ENCODE measurements around the gene CABYR.
"Not testable (repeated sequence)": the region's sequence is repeated elsewhere in the genome, so short reads cannot be mapped to it uniquely, and the experiment has no call there.

CABYR gene

DNA sequence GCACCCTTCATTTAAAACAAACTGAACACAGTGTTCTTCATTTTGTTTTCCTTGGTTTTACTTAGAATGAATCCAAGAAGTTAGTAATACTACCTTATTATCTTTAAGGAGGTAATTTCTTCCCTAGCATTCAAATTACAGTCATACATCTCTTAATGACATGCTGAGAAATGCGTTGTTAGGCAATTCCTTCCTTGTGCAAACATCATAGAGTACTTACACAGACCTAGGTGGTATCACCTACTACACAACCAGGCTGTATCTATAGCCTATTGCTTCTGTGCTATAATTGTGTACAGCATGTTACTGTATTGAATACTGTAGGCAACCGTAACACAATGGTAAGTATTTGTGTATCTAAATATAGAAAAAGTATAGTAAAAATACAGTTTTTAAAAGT lies 8.4 kb upstream of the CABYR start:
- no peak for DNase-seq

DNA sequence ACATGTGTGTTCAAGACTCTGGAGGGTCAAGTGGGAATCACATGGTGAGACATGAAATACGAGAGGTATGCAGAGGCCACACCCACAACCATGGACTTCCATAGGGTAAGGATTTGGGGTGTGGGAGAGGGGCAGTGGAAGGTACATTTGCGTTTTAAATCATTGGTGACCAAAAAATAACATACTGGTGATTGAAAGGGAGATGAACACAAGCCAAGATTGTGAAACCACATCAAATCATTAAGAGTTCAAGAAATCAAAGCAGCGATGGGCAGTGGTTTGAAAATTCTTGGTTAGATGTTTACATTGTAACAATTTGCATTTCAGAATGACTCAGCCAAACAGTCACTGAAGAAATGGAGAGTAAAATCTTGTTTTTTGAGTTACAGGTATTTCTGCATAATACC lies 1.9 kb upstream of the CABYR start:
- DNase-seq, result no peak

DNA sequence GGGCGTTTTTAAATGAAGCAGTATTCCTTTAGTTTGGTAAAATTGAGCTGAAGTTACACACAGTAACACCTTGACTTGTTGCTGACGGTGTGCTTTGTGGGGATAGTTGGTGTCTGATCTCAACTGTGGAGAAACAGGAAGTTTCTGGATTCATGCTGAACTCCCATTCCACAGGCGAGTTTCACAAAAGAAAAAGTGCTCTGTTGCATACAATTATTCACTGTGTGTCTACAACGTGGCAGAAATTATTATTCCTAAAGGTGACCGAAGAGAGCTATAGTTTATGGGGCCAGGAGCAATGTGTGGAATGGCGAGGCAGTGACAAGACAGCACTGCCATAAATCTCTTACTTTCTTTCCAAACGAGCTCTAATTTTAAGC lies 463 bp upstream of the CABYR start:
- DNase-seq, result no peak

DNA sequence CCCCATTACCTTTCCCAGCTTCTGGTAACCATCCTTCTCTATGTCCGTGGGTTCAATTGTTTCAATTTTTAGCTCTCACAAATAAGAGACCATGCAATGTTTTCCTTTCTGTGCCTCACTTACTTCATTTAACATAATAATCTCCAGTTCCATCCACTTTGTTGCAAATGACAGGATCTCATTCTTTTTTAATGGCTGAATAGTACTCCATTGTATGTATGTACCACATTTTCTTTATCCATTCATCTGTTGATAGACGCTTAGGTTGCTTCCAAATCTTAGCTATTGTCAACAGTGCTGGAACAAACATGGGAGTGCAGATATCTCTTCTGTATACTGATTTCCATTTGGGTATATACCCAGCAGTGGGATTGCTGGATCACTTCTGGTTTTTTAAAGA lies 1.8 kb downstream of the CABYR start:
- DNase-seq, result no peak

DNA sequence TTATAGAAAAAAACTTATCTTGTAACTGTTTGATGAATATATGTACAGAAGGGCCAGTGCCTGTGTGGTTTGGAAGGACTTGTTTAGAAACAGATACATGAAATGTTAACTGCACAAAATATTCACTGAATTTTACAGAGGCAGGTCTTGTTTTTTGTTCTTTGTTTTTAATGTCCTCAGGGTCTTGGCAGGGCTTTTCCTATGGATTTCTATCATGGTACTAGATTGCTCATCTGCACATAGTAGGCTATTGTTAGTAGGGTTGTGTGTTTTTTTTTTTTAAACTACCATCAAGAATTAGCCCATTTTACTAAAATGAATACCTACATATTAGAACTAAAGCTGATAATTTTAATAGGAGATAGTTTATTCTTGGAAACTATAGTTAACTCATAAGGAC lies 3.5 kb downstream of the CABYR start:
- no peak for DNase-seq

DNA sequence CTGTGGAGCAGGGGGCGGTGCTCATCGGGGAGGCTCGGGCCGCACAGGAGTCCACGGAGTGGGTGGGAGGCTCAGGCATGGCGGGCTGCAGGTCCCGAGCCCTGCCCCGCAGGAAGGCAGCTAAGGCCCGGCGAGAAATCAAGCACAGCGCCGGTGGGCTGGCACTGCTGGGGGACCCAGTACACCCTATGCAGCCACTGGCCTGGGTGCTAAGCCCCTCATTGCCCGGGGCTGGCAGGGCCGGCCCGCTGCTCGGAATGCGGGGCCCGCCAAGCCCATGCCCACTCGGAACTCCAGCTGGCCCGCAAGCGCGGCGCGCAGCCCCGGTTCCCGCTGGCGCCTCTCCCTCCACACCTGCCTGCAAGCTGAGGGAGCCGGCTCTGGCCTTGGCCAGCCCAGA lies 10.7 kb downstream of the CABYR start:
- not testable (repeated sequence) for DNase-seq

DNA sequence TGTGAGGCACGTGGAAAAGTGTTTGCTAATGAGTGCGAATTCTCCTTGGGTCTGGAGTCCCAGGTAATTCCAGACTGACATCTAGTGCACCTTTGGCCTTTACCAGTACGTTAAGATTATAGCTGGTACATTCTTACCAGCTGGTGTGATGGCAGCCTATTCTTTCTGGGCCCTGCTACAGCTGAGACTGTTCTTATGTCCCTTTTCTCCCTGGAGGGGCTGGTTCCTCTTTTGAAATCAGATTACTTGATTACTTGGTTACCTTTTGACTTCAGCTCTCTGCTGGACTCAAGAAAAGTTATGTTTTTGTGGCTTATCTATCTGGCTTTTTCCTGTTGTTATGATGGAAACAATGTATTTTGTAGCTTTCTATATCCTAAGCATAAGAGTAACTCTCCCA lies 14.5 kb downstream of the CABYR start:
- DNase-seq, result no peak

DNA sequence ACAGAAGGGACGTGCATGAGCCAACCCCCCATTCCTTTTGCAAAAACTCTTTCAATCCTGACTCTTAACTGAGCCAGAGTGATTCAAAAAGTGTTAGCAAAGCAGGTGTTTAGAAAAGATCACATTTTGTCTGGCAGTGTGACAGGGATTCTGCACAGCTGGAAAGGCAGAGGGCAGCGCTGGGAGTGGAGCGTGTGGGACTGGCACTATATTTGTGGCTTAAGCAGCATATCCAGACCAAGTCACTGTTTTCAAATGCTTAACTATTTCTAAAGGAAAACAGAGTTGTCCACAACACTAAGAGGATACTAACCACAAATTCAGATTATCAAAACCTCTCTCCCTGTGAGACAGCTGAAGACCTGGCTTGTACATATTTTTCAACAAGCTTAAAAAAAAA lies 19.0 kb downstream of the CABYR start:
- no peak for DNase-seq

DNA sequence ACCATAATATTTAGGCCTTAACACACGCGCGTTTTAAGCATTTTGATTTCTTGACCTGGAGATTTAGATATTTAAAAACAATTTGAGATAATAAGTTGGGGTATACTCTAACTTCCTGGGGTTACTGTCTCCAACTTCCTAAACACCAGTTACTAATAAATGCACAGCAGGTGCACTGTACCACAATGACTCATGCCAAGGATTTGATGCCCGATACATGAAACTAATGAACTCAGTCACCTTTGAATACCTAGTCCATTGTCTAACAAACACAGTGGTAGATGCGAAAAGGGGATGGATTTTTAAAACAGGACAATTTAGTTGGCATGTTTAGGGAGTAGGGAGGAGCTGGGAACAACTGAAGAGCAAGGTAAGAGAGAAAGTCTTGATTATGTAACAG lies 21.2 kb downstream of the CABYR start:
- DNase-seq, result peak; percentile 10

DNA sequence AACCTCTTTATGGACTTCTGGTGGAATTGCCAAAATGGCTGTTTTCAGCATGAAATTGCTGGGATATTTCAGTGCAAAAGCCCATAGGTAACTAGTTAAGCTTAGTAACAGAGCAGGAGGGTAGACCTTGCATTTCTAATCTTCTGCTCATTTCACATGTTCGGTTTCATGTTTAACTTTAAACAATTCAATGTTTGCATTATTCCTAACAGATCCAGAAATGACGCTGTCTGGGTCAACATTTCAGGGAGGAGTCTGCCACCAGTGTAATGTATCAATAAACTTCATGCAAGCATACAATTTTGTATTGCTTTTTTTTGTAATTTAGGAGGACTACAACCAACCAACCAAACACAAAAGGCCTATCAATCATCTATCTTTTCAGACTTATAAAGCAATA lies 22.4 kb downstream of the CABYR start:
- no peak for DNase-seq

DNA sequence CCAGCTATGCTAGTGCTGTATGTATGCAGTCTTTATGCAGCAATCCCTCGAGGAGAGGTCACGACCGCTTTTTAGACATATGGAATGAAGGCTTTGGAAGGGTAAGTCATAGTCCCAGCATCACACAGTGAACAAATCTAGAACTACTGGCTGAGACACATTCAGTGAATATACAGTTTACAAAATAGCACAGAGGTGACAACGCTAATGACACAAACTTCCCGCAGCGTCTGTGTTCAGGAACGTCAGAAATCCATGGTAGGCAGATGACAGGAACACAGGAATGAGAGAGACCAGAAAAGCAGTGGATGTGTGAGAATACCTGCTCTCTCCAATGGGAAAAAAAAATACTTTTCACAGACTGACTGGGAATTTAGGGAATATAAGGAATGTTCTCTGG lies 29.6 kb downstream of the CABYR start:
- DNase-seq, result no peak

DNA sequence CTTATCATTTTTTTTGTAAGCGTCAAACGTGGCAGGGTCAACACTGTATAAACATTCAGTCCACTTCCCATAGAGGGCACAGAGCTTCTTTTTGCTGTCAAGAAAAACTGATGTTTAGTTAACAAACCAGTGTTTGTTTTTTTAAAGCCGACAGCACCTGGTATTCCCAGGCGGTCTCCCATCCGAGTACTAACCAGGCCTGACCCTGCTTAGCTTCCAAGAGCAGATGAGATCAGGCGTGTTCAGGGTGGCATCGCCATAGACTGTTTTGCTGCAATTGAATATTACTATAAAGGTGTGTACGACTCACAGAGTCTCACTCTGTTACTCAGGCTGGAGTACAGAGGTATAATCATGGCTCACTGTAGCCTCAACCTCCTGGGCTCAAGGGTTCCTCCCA lies 31.5 kb downstream of the CABYR start:
- no peak for DNase-seq

DNA sequence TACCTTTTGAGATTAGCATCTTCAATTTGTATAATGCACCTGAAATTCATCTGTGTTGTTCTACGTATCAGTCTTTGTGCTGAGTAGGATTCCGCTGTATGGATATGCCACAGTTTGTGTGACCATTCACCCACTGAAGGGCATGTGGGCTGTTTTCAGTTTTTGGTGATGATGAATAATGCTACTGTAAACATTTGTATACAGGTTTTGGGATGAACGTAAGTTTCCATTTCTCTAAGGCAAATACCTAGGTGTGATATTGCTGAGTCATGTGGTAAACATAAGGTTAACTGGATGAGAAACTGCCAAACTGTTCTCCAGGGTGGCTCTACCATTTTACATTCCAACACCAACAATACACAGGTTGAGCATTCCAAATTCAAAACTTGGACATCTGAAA lies 35.1 kb downstream of the CABYR start:
- DNase-seq, result no peak

DNA sequence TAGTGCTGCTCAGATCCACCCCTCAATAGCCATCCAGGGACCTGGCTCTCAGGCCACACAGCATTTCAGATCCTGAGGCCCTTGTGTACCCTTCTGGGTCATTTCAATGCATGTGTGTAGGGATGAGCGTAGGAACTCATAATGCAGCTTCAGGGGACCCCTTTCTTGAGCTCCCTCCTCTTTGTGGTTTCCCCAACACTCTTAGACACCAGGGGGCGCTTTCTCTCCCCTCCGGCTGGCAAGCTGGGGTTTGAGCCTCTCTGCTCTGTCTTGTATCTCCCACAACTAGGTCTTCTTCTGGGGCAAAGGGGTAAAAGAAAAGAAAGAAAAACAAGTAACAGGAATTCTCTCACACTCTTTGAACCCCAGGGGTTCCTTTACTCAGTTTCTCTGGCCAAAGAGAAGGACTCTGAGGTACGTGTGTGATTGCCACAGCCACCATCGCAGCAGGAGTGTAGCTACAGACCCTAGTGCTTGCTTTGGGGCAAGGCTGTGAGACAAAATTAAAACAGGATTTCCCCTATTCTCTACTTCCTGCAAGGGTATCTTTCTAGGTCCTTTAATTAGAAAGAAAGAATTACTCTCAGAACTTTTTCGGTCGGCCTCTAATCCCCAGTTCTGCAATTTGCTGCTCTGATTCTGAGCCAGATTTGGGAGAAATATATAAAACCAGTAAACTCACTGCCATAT lies 38.0 kb downstream of the CABYR start:
- DNase-seq, result peak; percentile 23

DNA sequence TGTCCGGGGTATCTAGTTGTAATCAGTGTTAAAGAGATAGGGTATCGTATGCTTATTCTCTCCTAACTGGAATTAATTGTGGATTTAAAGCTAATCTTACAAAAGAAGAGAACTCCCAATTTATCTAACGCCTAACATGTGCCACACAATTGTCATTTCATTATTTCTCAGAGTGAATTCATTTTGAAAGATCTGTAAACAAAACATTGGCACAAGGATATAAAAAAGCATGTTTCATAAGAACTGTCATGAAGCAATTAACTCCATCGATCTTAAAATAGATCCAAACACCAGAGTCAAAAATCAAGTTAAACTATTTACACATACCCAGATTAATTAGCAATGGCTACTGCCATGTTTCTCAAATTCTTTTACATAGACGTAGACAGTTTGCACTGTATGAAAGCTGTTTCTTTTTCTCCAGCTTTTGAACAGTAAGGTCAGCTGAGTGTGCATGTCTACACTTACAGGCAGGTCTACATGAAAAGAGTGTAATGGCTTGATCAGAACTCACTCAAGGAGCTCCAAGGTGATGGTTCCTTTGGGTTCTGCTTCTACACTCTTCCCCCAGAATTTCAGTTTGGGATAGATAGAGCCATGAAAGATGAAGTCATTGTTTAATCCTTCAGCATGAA lies 38.8 kb downstream of the CABYR start:
- DNase-seq, result no peak

DNA sequence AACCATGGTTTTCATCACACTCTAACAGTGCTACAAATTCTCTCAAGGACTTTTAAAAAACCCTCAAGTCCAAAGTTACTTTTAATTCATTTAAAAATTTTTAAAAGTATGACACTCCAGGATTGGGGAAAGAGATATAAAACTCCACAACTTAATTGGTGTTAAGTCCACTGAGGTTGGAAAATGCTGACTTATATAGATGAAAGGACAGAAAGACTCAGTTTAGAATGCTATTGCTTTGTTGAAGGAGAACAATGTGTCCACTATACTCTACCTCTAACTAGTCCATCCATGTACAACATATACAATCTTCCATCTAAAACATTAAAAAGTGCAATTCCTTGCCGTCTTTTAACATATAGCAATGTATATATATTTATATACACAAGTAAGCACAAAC lies 41.2 kb downstream of the CABYR start:
- no peak for DNase-seq

DNA sequence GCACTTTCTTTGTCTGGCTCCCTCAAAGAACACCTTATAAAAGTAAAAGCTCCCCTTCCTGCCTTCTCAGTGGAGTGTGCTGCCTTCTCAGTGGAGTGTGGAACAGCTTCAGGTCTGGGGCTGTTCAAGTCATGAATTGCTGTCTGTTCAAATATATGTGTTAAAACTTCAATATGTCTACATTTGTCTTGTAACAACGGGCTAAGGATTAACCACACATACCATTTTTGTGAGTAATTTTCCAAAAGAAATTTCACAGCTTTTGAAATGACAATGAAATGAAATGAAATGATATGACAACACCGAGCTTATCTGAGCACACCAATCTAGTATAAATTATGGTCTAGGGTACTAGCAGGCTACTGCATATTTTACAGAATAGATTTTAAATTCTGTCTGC lies 42.9 kb downstream of the CABYR start:
- no peak for DNase-seq

DNA sequence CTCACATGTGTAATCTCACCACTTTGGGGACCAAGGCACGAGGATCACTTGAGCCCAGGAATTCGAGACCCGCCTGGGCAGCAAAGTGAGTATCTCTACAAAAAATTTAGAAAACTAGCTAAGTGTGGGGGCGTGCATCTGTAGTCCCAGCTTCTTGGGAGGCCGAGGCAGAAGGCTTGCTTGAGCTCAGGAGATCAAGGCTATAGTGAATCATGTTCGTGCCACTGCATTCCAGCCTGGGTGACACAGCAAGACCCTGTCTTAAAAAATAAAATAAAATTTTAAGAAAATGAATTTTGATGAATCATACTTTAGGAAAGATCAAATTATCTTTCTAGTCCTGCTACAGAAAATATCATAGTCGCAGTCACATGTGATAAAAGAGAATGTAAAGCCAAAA lies 46.9 kb downstream of the CABYR start:
- DNase-seq, result no peak

DNA sequence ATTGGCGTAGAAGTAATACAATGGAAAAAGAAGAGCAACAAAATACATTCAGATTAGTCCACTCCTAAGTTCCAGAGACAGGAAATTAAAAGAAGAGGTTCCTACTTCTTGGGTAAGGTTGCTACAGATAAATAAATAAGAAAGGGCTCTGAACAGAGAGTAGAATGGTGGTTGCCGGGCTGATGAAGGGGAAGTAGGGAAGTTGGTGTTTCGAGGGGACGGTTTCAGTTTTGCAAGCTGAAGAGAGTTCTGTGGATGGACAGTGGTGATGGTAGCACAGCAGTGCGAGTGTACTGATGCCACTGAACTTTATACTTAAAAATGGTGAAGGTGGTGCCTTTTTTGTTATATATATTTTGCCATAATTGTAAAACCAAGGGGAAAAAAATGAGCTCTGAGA lies 48.2 kb downstream of the CABYR start:
- DNase-seq, result no peak

DNA sequence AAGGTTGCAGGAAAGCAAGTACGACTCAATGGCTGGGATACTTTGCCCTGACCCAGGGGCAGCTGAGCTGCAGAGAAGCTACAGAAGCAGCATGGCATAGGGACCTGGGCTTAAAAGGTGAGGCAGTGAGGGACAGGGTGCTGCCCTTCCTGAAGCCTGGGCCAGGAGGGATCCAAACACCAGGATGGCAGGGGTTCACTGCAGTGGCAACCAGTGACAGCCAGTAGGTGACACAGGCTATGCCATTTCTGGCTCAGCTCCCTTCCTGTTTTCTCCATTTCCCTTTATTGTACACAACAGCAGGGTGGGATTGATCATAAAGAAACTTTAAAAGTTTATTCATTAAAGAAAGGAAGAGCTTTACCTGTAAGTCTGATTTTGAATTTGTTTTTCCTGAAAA lies 48.8 kb downstream of the CABYR start:
- DNase-seq, result no peak

DNA sequence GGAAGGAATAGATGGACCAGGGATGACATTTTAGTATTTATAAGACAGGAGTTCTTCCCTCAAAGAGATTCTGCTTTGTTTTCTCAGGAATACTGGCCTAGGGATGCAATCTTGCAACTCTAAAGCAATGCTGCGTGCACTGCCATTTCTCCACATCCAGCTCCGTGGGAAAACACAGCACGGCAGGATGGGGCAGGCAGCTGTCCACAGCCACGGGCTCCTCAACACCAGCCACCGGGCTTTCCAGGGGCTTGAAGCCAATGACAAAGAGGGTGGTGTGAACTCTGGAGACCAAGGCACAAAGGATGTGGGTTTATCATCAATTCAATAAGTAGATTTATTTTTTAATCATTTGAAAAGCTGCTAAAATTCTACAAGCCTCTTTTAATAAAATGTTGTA lies 49.3 kb downstream of the CABYR start:
- no peak for DNase-seq

DNA sequence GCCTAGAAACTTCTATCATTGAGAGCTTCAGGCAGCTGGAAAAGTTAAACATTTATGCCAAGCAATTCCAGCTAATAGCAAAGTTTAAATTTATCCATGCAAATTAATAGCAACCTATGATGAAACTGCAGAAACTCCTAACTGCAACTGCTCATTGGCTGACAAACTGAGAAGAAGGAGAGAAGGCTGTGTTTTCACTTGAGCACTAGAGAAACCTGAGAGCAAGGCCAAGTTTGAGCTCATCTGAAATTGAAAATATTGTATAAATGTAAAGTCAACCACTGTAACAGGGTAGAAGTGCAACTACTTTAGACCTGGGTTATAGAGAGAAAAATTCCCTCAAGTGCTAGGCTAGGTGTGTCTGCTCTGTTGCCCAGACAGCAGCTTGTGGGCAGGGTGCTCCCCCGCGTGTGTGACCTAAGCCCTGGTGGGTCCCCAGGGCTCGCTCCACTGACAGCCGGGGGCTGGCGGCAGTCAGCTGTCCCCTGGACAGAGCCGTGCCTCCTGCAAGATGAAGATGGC lies 50.2 kb downstream of the CABYR start:
- no peak for DNase-seq

DNA sequence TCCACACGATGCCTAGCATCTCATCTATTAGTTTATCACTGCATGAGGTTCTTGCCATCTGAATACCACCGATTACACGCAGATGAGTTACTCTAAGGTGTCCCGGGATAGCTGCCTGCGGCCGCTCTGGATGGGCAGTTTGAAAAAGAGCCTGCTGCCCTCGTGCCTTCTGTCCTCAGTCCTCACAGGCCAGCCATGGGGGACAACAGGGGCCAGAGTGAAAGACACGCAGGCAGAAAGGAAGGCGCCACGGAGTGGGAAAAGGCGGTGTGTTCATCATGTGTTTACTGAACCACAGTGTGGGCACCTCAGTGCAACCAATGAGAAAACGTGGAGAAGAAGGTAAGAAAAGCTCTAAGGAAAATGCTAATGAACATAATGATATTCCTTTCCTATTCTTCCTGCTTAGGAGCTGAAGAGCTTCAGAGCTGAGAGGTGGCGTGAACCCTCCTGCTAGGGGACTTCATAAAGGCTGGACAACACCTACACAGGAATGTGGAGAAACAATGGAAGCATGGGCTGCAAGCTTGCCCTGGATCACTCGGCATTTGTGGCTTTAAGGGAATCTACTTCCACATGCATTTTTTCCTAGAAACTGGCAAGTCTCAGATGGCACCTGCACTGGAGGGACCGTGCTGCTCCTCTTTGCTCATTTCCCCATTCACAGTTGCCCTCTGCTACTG lies 50.9 kb downstream of the CABYR start:
- DNase-seq, result no peak

DNA sequence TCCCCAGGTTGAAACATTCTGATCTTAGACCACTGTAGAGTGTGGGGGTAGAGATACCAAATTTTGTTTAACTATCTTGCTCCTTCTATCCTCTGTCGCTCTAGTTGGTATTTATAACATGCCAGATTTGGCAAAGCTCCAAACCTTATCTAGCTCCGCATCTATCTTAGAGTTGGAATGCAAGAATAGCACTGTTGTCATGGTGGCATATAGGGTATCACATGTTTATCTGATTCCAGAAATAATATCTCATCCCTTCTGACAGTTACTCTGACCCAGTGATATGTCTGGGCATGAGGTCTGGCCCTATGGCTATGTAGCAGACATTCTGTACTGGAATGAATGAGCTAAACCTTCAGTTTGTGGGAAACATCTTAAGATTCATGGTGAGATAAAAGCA lies 51.7 kb downstream of the CABYR start:
- peak; percentile 43 for DNase-seq

All from NCI-H2171 treated with DMSO at 0.1 percent for 48 hours (cell line).